SK-N-SH (cell line): Measurements from ENCODE around the gene LRP1. TPM values are rescaled to one million over a fixed set of nuclear protein-coding genes. Genes with fewer than 3 reads are reported as not detected.
A peak's percentile ranks its signal among the peaks of the same experiment; 100 is the strongest.

Experiments used
- CTCF ChIA-PET: fragments of 300-600, 350-600 bp; formaldehyde crosslinking; extraction: SDS; loops from one replicate; lab custom pipeline; 2021; lab: Yijun Ruan, JAX
- POLR2A ChIA-PET: fragments of 350-600 bp; sonication (Branson Sonifier 250); formaldehyde crosslinking; extraction: SDS; loops from one replicate; lab custom pipeline; 2020; ENCODE audit warnings: antibody characterized with exemption, inconsistent platforms; lab: Yijun Ruan, JAX
- DNase-seq: peaks from one replicate; pipeline ENCODE4 v3.0.0; 2012
- H2AFZ ChIP-seq: fragments of 200-600 bp; sonication (generic); 2 replicates; pipeline ENCODE4 v1.8.1; 2016; ENCODE audit warnings: antibody characterized with exemption, mild to moderate bottlenecking, low read depth
- H3F3A ChIP-seq: fragments of 200-600 bp; sonication (generic); replicated peaks from 2 replicates; pipeline ENCODE3; 2016; ENCODE audit warnings: antibody characterized with exemption, mild to moderate bottlenecking; ENCODE audit not compliant: insufficient read depth
- H3K27ac ChIP-seq, 2 experiments: fragments of 200-500 bp in 1 of 2; fragments of 200-600 bp in 1 of 2; sonication (Bioruptor generic) in 1 of 2; sonication (generic), shearing (Covaris generic) in 1 of 2; 2 replicates each; pipeline versions ENCODE4 v1.5.1 to v1.6.1; 2014 to 2016; ENCODE audit warnings: low read depth in 2 of 2, inconsistent platforms in 1 of 2, low read length in 1 of 2, mild to moderate bottlenecking in 1 of 2, mixed read lengths in 1 of 2
- H3K27me3 ChIP-seq: fragments of 200-600 bp; sonication (generic), shearing (Covaris generic); 2 replicates; pipeline ENCODE4 v1.6.1; 2016; ENCODE audit warnings: mixed run types; ENCODE audit not compliant: insufficient read depth
- H3K36me3 ChIP-seq, 2 experiments: fragments of 200-500 bp in 1 of 2; fragments of 200-600 bp in 1 of 2; sonication (Bioruptor generic) in 1 of 2; sonication (generic) in 1 of 2; replicated peaks in 1 of 2; 2 replicates each; pipeline versions ENCODE3 to v1.5.1; 2014 to 2016; ENCODE audit warnings: low read length in 1 of 2, mild to moderate bottlenecking in 1 of 2; ENCODE audit not compliant: insufficient read depth in 2 of 2, control insufficient read depth in 1 of 2
- H3K4me1 ChIP-seq, 2 experiments: fragments of 200-500 bp in 1 of 2; fragments of 200-600 bp in 1 of 2; sonication (Bioruptor generic) in 1 of 2; sonication (generic), shearing (Covaris generic) in 1 of 2; 2 replicates each; pipeline versions ENCODE4 v1.5.1 to v1.6.1; 2014 to 2016; ENCODE audit warnings: low read depth in 1 of 2, low read length in 1 of 2, mixed run types in 1 of 2; ENCODE audit not compliant: insufficient read depth in 2 of 2, control insufficient read depth in 1 of 2
- H3K4me2 ChIP-seq: fragments of 200-600 bp; sonication (generic), shearing (Covaris generic); 2 replicates; pipeline ENCODE4 v1.6.1; 2017; ENCODE audit warnings: mixed run types
- H3K4me3 ChIP-seq, 2 experiments: fragments of 200-500 bp in 1 of 2; fragments of 200-600 bp in 1 of 2; sonication (Bioruptor generic) in 1 of 2; sonication (generic), shearing (Covaris generic) in 1 of 2; 2 replicates each; pipeline versions ENCODE4 v1.5.1 to v1.8.1; 2014 to 2016; ENCODE audit warnings: low read depth in 2 of 2, inconsistent platforms in 1 of 2, low read length in 1 of 2, mild to moderate bottlenecking in 1 of 2, mixed read lengths in 1 of 2, moderate library complexity in 1 of 2
- H3K79me2 ChIP-seq: fragments of 200-600 bp; sonication (generic); 2 replicates; pipeline ENCODE4 v1.8.1; 2017; ENCODE audit warnings: mild to moderate bottlenecking; ENCODE audit not compliant: insufficient read depth
- H3K9ac ChIP-seq: fragments of 200-600 bp; sonication (generic); 2 replicates; pipeline ENCODE4 v1.6.1; 2017; ENCODE audit warnings: mixed run types
- H3K9me2 ChIP-seq: fragments of 200-600 bp; sonication (generic); 2 replicates; pipeline ENCODE4 v1.6.1; 2017; ENCODE audit warnings: mixed run types
- H3K9me3 ChIP-seq: fragments of 200-600 bp; sonication (generic); 2 replicates; pipeline ENCODE4 v1.6.1; 2017; ENCODE audit warnings: mixed run types, mild to moderate bottlenecking, moderate library complexity
- H4K20me1 ChIP-seq: fragments of 200-600 bp; sonication (generic); 2 replicates; pipeline ENCODE4 v1.6.1; 2017; ENCODE audit warnings: mild to moderate bottlenecking, mixed run types; ENCODE audit not compliant: insufficient read depth
- ELF1 ChIP-seq: IDR thresholded peaks from 2 replicates; pipeline ENCODE4 v1.4.0; 2012
- FOXJ3 ChIP-seq: sonication (generic); formaldehyde crosslinking; IDR thresholded peaks from 2 replicates; pipeline ENCODE4 v1.5.1; 2020; ENCODE audit warnings: mild to moderate bottlenecking, missing genetic modification reagents
- MAX ChIP-seq: IDR thresholded peaks from 2 replicates; pipeline ENCODE4 v1.4.0; 2012; ENCODE audit warnings: low read depth
- PBX3 ChIP-seq: IDR thresholded peaks from 2 replicates; pipeline ENCODE4; 2012
- POLR2AphosphoS5 ChIP-seq: IDR thresholded peaks from 2 replicates; pipeline ENCODE4 v1.6.1; 2012; ENCODE audit warnings: low read depth, low read length
- RFX5 ChIP-seq: IDR thresholded peaks from 2 replicates; pipeline ENCODE4 v1.6.1; 2012; ENCODE audit warnings: mild to moderate bottlenecking, improper control_type of control experiment, low read length
- SMC3 ChIP-seq: IDR thresholded peaks from 2 replicates; pipeline ENCODE4 v1.6.1; 2012; ENCODE audit warnings: low read depth, low read length, improper control_type of control experiment
- USF1 ChIP-seq: IDR thresholded peaks from 2 replicates; pipeline ENCODE4 v1.4.0; 2012; ENCODE audit warnings: low read depth, borderline replicate concordance
- YY1 ChIP-seq: IDR thresholded peaks from 2 replicates; pipeline ENCODE4 v1.4.0; 2012; ENCODE audit warnings: low read depth, mild to moderate bottlenecking
- WGBS: methylation state at CpG from one replicate; pipeline ENCODE4 v1.1.6; 2017; ENCODE audit warnings: low lambda C conversion rate; 5-methylcytosine and 5-hydroxymethylcytosine counted together
- polyA plus RNA-seq, 3 experiments: library from polyadenylated mRNA; depleted of rRNA; stranded (reverse); fragments of >200 nt; gene quantifications; 2 replicates each; pipeline ENCODE4 v1.2.3, GENCODE V29; 2012

LRP1 gene
- polyA plus RNA-seq, 1 of the 3 experiments (the other 2 are of a cell fraction): 55.0 TPM

GRCh38 chr12:57215065-57215464, 86.8 kb downstream of the LRP1 start:
- Histone ChIP-seq H3K27ac (no peak overlapping the region), H3K9ac (no peak overlapping the region), H3K79me2 (no peaks in the 10 kb centered on the region), H3K4me3 (no peak overlapping the region), H2AFZ (no peak overlapping the region), H3K9me2 (no peaks in the 10 kb centered on the region), H4K20me1 (0 out of 2 replicates have a peak, but pooled peaks cover 6% of the 10 kb centered on the region)
- WGBS: 54% methylated on average over 11 of the region's 11 CpGs
- no peak for DNase-seq
- TF ChIP-seq PBX3 (no peak), YY1 (no peak), FOXJ3 (no peak), MAX (no peak)
- TF ChIP-seq, all 33 proteins: peak for 0
- H3F3A ChIP-seq: peaks cover 13% of the 10 kb centered on the region
- H3K9me3 ChIP-seq: no peaks in the 10 kb centered on the region
- peaks cover 0 to 29% of the 10 kb centered on the region in 2 experiments; a peak in 1 of 4 replicates for H3K4me1 ChIP-seq
- H3K36me3 ChIP-seq: peaks cover 0 to 17% of the 10 kb centered on the region in 2 experiments
- peaks cover 30% of the 10 kb centered on the region for H3K27me3 ChIP-seq
- CTCF ChIA-PET: interaction anchor here (0.7 to 15.9 kb wide), 20 partner anchors 20 to 259 kb away, joined by 3 to 937 read pairs (median 11); partner anchors contain the start of genes GLI1, INHBE, LRP1 and SHMT2
- no peak overlapping the region for H3K4me2 ChIP-seq
- POLR2A ChIA-PET: interaction anchor here (1.2 kb wide), 1 partner anchor 24 kb away, joined by 3 read pairs; no protein-coding TSS in a partner anchor

- POLR2A ChIA-PET: interaction anchor here (1.2 kb wide), 1 partner anchor 24 kb away, joined by 3 read pairs; no protein-coding TSS in a partner anchor
- TF ChIP-seq FOXJ3 (no peak), ELF1 (no peak), RFX5 (peak; percentile 96), SMC3 (no peak), POLR2AphosphoS5 (no peak), USF1 (no peak)
- H3K9ac ChIP-seq: no peak overlapping the region
- H3K4me3 ChIP-seq: no peak overlapping the region
- H2AFZ ChIP-seq: no peak overlapping the region
- no peaks in the 10 kb centered on the region for H3K79me2 ChIP-seq
- H3K4me2 ChIP-seq: peak overlapping the region; percentile 97; the same call in 1 of the 2 replicates
- 37% methylated on average over 7 of the region's 7 CpGs for WGBS
- H3K36me3 ChIP-seq: peaks cover 0 to 17% of the 10 kb centered on the region in 2 experiments
- peaks cover 0 to 29% of the 10 kb centered on the region in 2 experiments; a peak in 1 of 4 replicates for H3K4me1 ChIP-seq
- H3K9me2 ChIP-seq: no peaks in the 10 kb centered on the region
- H3K9me3 ChIP-seq: no peaks in the 10 kb centered on the region
- H4K20me1 ChIP-seq: 0 out of 2 replicates have a peak, but pooled peaks cover 6% of the 10 kb centered on the region
- peaks cover 13% of the 10 kb centered on the region for H3F3A ChIP-seq
- peaks cover 36% of the 10 kb centered on the region for H3K27me3 ChIP-seq
- DNase-seq: no peak
- CTCF ChIA-PET: interaction anchor here (3.4 to 15.9 kb wide), 3 partner anchors 22 to 244 kb away, joined by 25 to 937 read pairs (median 37); partner anchors contain the start of genes GLI1, SHMT2 and STAC3
- no peak overlapping the region for H3K27ac ChIP-seq
Measured at GRCh38 chr12:57215668-57216013, 87.4 kb downstream of the LRP1 start.
